Esophagus muscularis mucosa (tissue), 4 donors: ENCODE measurements around the gene SARS1. TPM values are rescaled to one million over a fixed set of nuclear protein-coding genes. Genes with fewer than 3 reads are reported as not detected.

Source experiments
- DNase-seq: peaks from one replicate; pipeline ENCODE4 v3.0.0-alpha.2; 2017; ENCODE audit errors: extremely low spot score
- H3K27ac ChIP-seq, 4 donors: fragments of 200-600 bp; sonication (generic); replicated peaks in 1 of 4; 1 replicate in 3 of 4; 2 replicates in 1 of 4; pipeline ENCODE4 v1.5.1; 2016 to 2019; ENCODE audit warnings: mild to moderate bottlenecking in 1 of 4
- H3K27me3 ChIP-seq, 4 donors: fragments of 200-600 bp; sonication (generic); one replicate each; pipeline versions ENCODE4 v1.5.1 to v1.6.0; 2016 to 2019
- H3K36me3 ChIP-seq, 4 donors: fragments of 200-600 bp; sonication (generic); one replicate each; pipeline ENCODE4 v1.5.1; 2016 to 2019
- H3K4me1 ChIP-seq, 4 donors: fragments of 200-600 bp; sonication (generic); one replicate each; pipeline ENCODE4 v1.5.1; 2016 to 2019
- H3K4me3 ChIP-seq, 4 donors: fragments of 200-600 bp; sonication (generic); 1 replicate in 2 of 4; 2 replicates in 2 of 4; pipeline ENCODE4 v1.5.1; 2016 to 2019; ENCODE audit warnings: mild to moderate bottlenecking in 4 of 4, moderate library complexity in 1 of 4
- H3K9me3 ChIP-seq, 4 donors: fragments of 200-600 bp; sonication (generic); 1 replicate in 3 of 4; 2 replicates in 1 of 4; pipeline ENCODE4 v1.5.1; 2016 to 2019
- CTCF ChIP-seq, 3 experiments: fragments of 200-600 bp in 2 of 3; fragments of 450-650 bp in 1 of 3; sonication (generic) in 2 of 3; IDR thresholded peaks; one replicate each; pipeline ENCODE4 v1.5.1; 2017 to 2019; ENCODE audit warnings: antibody characterized with exemption in 3 of 3, mild to moderate bottlenecking in 2 of 3, moderate library complexity in 1 of 3
- EP300 ChIP-seq: sonication (generic); formaldehyde crosslinking; IDR thresholded peaks from one replicate; pipeline ENCODE4 v1.6.1; 2017; ENCODE audit warnings: antibody characterized with exemption
- POLR2A ChIP-seq: fragments of 450-650 bp; IDR thresholded peaks from one replicate; pipeline ENCODE4 v1.6.1; 2017; ENCODE audit warnings: antibody characterized with exemption, moderate library complexity, mild to moderate bottlenecking, low read depth
- POLR2AphosphoS5 ChIP-seq, 2 donors: sonication (generic); formaldehyde crosslinking; IDR thresholded peaks; one replicate each; pipeline ENCODE4 v1.6.1; 2017; ENCODE audit warnings: antibody characterized with exemption in 2 of 2
- WGBS: methylation state at CpG from one replicate; pipeline ENCODE4 v1.1.5; 2018; 5-methylcytosine and 5-hydroxymethylcytosine counted together
- intact Hi-C: fragments of 100-400 bp; cut with DNase I; formaldehyde crosslinking; loops from one replicate; pipeline ENCODE4 v1.15.1; 2023
- total RNA-seq, 4 donors: library from RNA; depleted of rRNA; stranded (reverse); fragments of >200 nt; gene quantifications; one replicate each; pipeline versions ENCODE4 v1.1.0 to v1.2.1, GENCODE V29; 2016

Gene SARS1
- total RNA-seq, 4 donors from 2014 or later, result 125 to 180 (median 144) TPM

- H3K9me3 ChIP-seq, result no peaks in the 10 kb centered on the region
- DNase-seq, result no peak
- no peak overlapping the region for H3K27ac ChIP-seq
- H3K36me3 ChIP-seq, result peaks cover 0 to 90% (median 41%) of the 10 kb centered on the region in 4 donors
- no peak overlapping the region for H3K4me3 ChIP-seq
- TF ChIP-seq EP300 (no peak), POLR2AphosphoS5 (IDR thresholded peaks at IDR 0.05) (no peak), CTCF (IDR thresholded peaks at IDR 0.05) (no peak), POLR2A (no peak)
- intact Hi-C loops, result no loop called here
- peaks cover 3 to 16% (median 7%) of the 10 kb centered on the region in 4 donors for H3K4me1 ChIP-seq
- H3K27me3 ChIP-seq, result no peaks in the 10 kb centered on the region
- 100% methylated on average over 5 of the region's 29 CpGs for WGBS
Measured at GRCh38 chr1:109268431-109269211, 54.9 kb downstream of the SARS1 start.

GRCh38 chr1:109269212-109269980 is 55.7 kb downstream of the SARS1 start:
- Histone ChIP-seq H3K4me3 (no peak overlapping the region), H3K4me1 (peaks cover under 1 to 16% (median 7%) of the 10 kb centered on the region in 4 donors), H3K9me3 (no peaks in the 10 kb centered on the region), H3K27me3 (no peaks in the 10 kb centered on the region), H3K36me3 (peaks cover 0 to 86% (median 39%) of the 10 kb centered on the region in 4 donors), H3K27ac (no peak overlapping the region)
- intact Hi-C loops, result no loop called here
- DNase-seq, result no peak
- TF ChIP-seq POLR2AphosphoS5 (IDR thresholded peaks at IDR 0.05) (no peak), CTCF (IDR thresholded peaks at IDR 0.05) (no peak), EP300 (no peak), POLR2A (no peak)
- WGBS, result 88% methylated on average over 16 of the region's 33 CpGs

GRCh38 chr1:109269981-109270622 is 56.4 kb downstream of the SARS1 start:
- Histone ChIP-seq H3K9me3 (no peaks in the 10 kb centered on the region), H3K4me3 (no peak overlapping the region), H3K27me3 (no peaks in the 10 kb centered on the region), H3K27ac (no peak overlapping the region), H3K4me1 (peaks cover 7 to 22% (median 14%) of the 10 kb centered on the region in 4 donors), H3K36me3 (peaks cover 0 to 79% (median 36%) of the 10 kb centered on the region in 4 donors)
- DNase-seq, result no peak
- TF ChIP-seq EP300, result no peak
- no peak for TF ChIP-seq CTCF (IDR thresholded peaks at IDR 0.05)
- no peak for TF ChIP-seq POLR2AphosphoS5 (IDR thresholded peaks at IDR 0.05)
- TF ChIP-seq POLR2A, result no peak
- 92% methylated on average over 14 of the region's 17 CpGs for WGBS
- intact Hi-C loops, result no loop called here

- Histone ChIP-seq H3K36me3 (peaks cover 0 to 72% (median 32%) of the 10 kb centered on the region in 4 donors), H3K4me3 (no peak overlapping the region), H3K9me3 (no peaks in the 10 kb centered on the region), H3K4me1 (peaks cover 9 to 29% (median 21%) of the 10 kb centered on the region in 4 donors), H3K27me3 (no peaks in the 10 kb centered on the region), H3K27ac (no peak overlapping the region)
- TF ChIP-seq EP300, result no peak
- no peak for TF ChIP-seq CTCF (IDR thresholded peaks at IDR 0.05)
- no peak for TF ChIP-seq POLR2A
- TF ChIP-seq POLR2AphosphoS5 (IDR thresholded peaks at IDR 0.05), result no peak
- no peak for DNase-seq
- 96% methylated on average over 11 of the region's 20 CpGs for WGBS
- intact Hi-C loops, result no loop called here
Measured at GRCh38 chr1:109270623-109271317, 57.1 kb downstream of the SARS1 start.
